ENCODE measurements around the gene HBD.
"Not testable (repeated sequence)": the region's sequence is repeated elsewhere in the genome, so short reads cannot be mapped to it uniquely, and the experiment has no call there.

HBD gene

GRCh38 chr11:5234381-5234834 lies at the start of gene HBD:
HBD (minus strand) TSS chr11:5234483; CDS start chr11:5234433, 50 bp downstream.
- DNase-seq (ENCODE audit: low read depth): no peak

DNA sequence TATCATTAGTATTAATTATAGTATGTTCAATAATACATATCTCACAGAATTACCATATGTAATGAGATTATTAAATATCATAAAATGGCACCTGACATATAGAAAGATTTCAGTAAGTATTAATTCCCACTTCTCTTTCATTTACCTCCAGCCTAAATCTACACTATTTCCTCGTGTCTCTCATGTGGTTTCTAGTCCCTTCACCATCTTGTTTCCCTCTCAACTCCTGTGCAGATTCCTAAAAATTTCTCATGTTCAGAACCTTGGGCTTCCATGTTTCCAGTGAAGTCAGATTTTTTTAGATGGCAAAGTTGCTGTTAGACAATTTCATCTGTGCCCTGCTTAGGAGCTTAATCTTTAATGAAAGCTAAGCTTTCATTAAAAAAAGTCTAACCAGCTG lies 49.6 kb upstream of the HBD start:
- no peak for DNase-seq (ENCODE audit: low read depth)

- DNase-seq (ENCODE audit: low read depth): no peak
Observed at GRCh38 chr11:5283086-5283485, 48.8 kb upstream of the HBD start.

DNA sequence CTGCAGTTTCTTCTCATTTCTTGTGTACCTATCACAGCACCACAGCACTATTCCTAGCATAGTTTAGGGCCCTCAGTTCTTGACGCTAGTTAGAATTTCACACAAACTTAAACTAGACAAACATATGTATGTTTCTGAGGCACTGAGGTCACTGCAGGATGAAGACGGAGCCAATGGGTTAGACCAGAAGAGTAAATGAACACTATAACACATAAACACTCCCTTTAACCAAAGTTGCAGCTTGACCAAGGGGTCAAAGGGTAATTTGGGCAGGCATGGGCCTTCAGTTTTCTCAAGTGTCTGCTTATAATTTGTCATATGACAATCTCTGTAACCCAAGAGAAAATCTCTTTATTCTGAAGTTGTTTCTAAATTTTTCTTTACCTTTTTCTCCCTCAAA lies 48.3 kb upstream of the HBD start:
- no peak for DNase-seq (ENCODE audit: low read depth)

GRCh38 chr11:5281596-5281995 lies 47.3 kb upstream of the HBD start:
- DNase-seq (ENCODE audit: low read depth): no peak

GRCh38 chr11:5280582-5281102 lies 46.4 kb upstream of the HBD start:
- no peak for DNase-seq (ENCODE audit: low read depth)

DNA sequence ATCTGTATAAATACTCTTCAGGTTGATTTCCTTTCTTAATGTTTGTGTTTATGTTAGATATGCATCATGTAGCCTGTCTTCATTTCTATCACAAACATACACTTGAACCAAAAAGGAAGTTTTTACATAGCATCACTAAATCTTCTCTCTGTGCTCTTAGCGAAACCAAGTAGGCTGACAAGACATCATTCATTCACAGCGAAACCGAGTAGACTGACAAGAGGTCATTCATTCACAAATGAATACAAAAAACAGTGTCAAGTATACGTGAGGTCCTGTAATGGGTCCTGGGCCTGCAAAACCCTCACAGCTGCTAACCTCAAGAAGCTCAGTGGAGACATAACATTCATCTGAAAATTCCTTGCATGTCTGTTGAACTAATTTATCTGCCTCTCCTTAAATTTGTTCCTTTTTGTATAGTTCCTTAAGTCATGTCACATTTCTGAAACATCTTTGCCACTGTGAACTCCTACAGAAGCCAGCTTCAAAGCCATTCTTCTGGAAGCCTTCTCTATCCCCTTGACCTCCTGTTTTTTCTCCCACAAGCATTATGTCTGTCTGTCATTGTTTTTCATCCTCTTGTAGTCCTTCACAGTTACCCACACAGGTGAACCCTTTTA lies 45.3 kb upstream of the HBD start:
- no peak for DNase-seq (ENCODE audit: low read depth)

DNA sequence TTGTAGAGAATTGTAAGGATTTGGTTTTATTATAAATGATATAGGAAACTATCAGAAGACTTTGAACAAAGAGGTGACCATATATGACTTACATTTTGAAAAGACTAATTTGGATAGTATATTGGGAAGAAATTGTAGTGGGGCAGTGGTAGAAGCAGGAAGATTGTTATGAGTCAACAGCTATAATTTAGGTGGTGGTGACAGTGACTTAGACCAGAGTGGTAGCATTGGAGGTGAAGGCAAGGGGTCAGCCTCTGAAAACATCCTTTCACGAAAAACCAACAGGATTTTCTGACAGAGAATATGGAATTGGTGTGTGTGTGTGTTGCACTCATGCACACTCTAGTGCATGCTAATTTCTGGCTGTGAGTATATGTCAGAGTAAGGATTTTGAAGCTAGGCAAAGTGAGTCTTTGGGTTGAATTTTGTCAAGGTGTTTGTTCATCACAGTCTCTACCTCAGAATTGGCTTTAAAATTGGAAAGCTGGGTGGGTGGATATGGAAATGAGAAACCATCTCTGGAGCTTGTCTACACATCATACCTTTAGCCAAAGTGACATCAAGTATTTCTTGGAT lies 43.6 kb upstream of the HBD start:
- DNase-seq (ENCODE audit: low read depth): no peak

GRCh38 chr11:5276697-5277096 lies 42.4 kb upstream of the HBD start:
- no peak for DNase-seq (ENCODE audit: low read depth)

DNA sequence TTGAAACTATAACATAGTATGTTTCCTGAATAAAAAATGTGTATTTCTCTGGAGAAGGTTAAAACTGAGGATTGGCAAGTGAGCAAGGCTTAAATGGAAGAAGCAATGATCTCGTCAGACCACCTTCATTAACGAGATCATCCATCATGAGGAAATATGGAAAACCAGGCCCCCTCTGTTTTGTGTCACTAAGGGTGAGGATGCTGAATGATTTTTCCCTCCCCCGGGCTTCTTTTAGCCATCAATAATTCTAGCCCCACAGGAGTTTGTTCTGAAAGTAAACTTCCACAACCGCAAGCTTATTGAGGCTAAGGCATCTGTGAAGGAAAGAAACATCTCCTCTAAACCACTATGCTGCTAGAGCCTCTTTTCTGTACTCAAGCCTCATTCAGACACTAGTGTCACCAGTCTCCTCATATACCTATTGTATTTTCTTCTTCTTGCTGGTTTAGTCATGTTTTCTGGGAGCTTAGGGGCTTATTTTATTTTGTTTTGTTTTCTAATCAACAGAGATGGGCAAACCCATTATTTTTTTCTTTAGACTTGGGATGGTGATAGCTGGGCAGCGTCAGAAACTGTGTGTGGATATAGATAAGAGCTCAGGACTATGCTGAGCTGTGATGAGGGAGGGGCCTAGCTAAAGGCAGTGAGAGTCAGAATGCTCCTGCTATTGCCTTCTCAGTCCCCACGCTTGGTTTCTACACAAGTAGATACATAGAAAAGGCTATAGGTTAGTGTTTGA lies 41.3 kb upstream of the HBD start:
- no peak for DNase-seq (ENCODE audit: low read depth)

DNA sequence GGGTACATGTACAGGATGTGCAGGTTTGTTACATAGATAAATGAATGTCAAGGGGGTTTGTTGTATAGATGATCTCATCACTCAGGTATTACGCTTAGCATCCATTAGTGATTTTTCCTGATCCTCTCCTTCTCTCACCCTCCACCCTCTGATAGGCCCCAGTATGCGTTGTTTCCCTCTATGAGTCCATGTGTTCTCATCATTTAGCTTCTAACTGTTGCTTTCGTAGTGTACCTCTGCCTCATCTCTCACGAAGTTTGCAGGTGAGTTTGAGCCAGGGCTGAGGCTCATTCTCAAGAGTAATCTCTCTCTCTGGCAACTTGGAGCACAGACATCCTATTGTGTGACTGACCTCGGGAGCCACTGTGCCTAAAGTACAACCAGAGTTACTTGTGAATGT lies 40.1 kb upstream of the HBD start:
- no peak for DNase-seq (ENCODE audit: low read depth)

- no peak for DNase-seq (ENCODE audit: low read depth)
Observed at GRCh38 chr11:5272395-5273017, 38.2 kb upstream of the HBD start.

DNA sequence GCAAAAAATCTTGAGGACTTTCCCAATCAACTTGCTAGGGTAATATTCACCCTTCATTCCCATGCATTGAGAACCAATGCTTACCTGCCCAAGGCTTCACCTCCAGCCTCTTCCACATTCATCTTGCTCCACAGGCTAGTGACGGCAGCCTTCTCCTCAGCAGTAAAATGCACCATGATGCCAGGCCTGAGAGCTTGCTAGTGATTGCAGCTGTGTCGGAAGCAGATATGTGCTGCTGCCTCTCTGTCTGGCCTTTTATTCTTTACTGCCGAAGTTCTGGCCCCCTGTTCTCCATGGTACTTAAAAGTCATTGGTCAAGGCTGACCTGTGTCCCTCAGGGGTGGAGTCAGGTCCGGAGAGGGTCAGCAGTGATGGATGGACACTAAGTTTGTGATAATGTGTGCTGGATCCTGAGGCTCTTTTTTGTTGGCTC lies 35.4 kb upstream of the HBD start, which contains the start of gene HBE1:
Gene HBE1 (minus strand): TSS at position 231 of the 433 bp plus-strand sequence. CDS start 55 bp downstream, at position 176.
- no peak for DNase-seq (ENCODE audit: low read depth)

GRCh38 chr11:5267033-5267563 lies 32.8 kb upstream of the HBD start:
- no peak for DNase-seq (ENCODE audit: low read depth)

GRCh38 chr11:5266609-5267008 lies 32.3 kb upstream of the HBD start:
- no peak for DNase-seq (ENCODE audit: low read depth)

DNA sequence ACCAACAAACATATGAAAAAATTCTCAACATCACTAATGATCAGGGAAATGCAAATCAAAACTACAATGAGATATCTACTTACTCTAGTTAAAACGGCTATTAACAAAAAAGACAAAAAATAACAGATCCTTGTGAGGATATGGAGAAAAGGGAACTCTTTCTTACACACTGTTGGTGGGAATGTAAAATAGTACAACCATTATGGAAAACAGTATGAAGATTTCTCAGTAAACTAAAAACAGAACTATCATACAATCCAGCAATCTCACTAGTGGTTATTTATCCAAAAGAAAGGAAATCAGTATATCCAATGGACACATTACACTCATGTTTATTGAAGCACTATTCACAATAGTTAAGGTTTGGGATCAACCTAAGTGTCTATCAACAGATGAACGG lies 31.5 kb upstream of the HBD start:
- DNase-seq (ENCODE audit: low read depth): no peak

DNA sequence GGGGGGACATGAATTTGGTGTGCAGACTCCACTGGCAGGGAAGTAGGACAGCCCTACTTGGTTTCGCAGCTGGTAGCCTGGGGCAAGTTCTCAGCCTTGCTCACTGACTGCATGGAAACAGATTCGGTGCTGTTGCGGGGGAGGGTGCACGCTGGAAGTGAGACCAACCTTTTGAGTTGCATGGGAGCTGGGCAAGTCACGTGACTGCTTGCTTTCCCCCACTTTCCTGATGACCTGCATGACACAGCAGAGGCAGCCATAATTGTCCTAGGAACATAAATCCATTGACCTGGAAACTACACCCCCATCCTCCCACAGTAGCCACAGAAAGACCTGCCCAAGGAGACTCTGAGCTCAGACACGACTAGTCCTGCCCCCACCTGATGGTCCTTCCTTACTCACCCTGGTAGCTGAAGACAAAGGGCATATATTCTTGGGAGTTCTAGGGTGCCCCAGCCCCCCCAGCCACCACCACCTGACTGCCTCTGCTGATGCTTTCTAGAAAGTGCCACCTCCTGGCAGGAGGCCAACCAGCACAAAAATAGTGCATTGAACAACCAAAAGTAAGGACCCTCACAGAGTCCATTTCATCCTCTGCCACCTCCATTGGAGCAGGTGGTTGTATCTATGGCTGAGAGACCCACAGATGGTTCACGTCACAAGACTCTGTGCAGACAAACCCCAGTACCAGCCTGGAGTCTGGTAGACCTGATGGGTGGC lies 24.4 kb upstream of the HBD start:
- DNase-seq (ENCODE audit: low read depth): no peak

- DNase-seq (ENCODE audit: low read depth): no peak
Observed at GRCh38 chr11:5257296-5257695, 23.0 kb upstream of the HBD start.

GRCh38 chr11:5254646-5255413 lies 20.5 kb upstream of the HBD start, which contains the start of gene HBG2:
HBG2 (minus strand) TSS chr11:5254781; CDS start chr11:5254728, 53 bp downstream.
- DNase-seq (ENCODE audit: low read depth): not testable (repeated sequence)

DNA sequence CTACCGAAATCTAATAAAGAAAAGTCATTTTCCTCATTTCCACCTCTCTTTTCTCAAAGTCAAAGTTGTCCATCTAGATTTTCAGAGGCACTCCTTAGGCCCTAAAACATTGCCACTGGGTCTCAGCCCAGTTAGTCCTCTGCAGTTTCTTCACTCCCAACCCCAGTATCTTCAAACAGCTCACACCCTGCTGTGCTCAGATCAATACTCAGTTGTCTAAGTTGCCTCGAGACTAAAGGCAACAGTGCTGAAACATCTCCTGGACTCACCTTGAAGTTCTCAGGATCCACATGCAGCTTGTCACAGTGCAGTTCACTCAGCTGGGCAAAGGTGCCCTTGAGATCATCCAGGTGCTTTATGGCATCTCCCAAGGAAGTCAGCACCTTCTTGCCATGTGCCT lies 19.7 kb upstream of the HBD start:
- DNase-seq (ENCODE audit: low read depth): not testable (repeated sequence)

DNA sequence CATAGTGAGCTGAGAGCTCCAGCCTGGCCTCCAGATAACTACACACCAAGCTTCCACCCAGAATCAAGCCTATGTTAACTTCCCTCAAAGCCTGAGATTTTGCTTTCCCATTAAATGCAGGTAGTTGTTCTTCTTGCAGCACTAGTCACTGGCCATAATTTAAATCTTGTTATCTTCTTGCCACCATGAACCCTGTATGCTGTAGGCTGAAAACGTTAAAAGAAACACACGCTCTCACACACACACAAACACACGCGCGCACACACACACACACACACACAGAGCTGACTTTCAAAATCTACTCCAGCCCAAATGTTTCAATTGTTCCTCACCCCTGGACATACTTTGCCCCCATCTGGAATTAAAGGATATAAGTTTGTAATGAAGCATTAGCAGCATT lies 19.2 kb upstream of the HBD start:
- DNase-seq (ENCODE audit: low read depth): not testable (repeated sequence)

Measured in stimulated activated CD8-positive, alpha-beta memory T cell treated with anti-CD3 and anti-CD28 coated beads, Interleukin-4, amount 100 ng/mL, for 24 hours (primary cell).